GM18873 (cell line): ENCODE measurements around the gene METTL22.

Experiments
- ATAC-seq: cut with Tn5 transposase; IDR thresholded peaks from one replicate; pipeline ENCODE4 v1.9.1; 2021; ENCODE audit warnings: mild to moderate bottlenecking, moderate library complexity, moderate number of reproducible peaks; ENCODE audit not compliant: unreplicated experiment, low FRiP score

METTL22 gene

GRCh38 chr16:8660841-8661301 lies 39.4 kb downstream of the METTL22 start:
- ATAC-seq = no peak

- ATAC-seq = no peak
Observed at GRCh38 chr16:8661703-8662102, 40.2 kb downstream of the METTL22 start.

- ATAC-seq = no peak
Observed at GRCh38 chr16:8663192-8664089, 41.9 kb downstream of the METTL22 start.

GRCh38 chr16:8665529-8665928 lies 44.0 kb downstream of the METTL22 start:
- ATAC-seq = no peak

GRCh38 chr16:8667492-8667891 lies 46.0 kb downstream of the METTL22 start:
- no peak for ATAC-seq

GRCh38 chr16:8668113-8668512 lies 46.6 kb downstream of the METTL22 start:
- ATAC-seq = no peak

GRCh38 chr16:8669481-8669880 lies 48.0 kb downstream of the METTL22 start:
- no peak for ATAC-seq

- ATAC-seq = no peak
Observed at GRCh38 chr16:8670014-8670560, 48.6 kb downstream of the METTL22 start.

- peak; percentile 32 for ATAC-seq
Observed at GRCh38 chr16:8673611-8674412, 52.3 kb downstream of the METTL22 start.

- ATAC-seq = peak; percentile 96
Observed at GRCh38 chr16:8674413-8675022, 53.0 kb downstream of the METTL22 start, which contains the start of gene ABAT. Gene ABAT, plus strand, starts transcription at chr16:8674617. Its CDS starts 61,123 bp downstream, at chr16:8735740.

GRCh38 chr16:8675183-8676159 lies 54.0 kb downstream of the METTL22 start:
- ATAC-seq = no peak

- ATAC-seq = no peak
Observed at GRCh38 chr16:8676160-8676547, 54.7 kb downstream of the METTL22 start.

- ATAC-seq = no peak
Observed at GRCh38 chr16:8676737-8677375, 55.4 kb downstream of the METTL22 start.

GRCh38 chr16:8677481-8677880 lies 56.0 kb downstream of the METTL22 start:
- ATAC-seq = no peak

GRCh38 chr16:8678068-8678927 lies 56.8 kb downstream of the METTL22 start:
- no peak for ATAC-seq

GRCh38 chr16:8679151-8679550 lies 57.7 kb downstream of the METTL22 start:
- ATAC-seq = no peak

- ATAC-seq = no peak
Observed at GRCh38 chr16:8682551-8683259, 61.2 kb downstream of the METTL22 start.
